OCI-LY7 (cell line): ENCODE measurements around the gene SLC17A1. TPM values are rescaled to one million over a fixed set of nuclear protein-coding genes. Genes with fewer than 3 reads are reported as not detected.

Source experiments
- Bru-seq: library from RNA; stranded (reverse); fragments of 400-500 nt; gene quantifications from one replicate; lab custom pipeline; 2021; lab: Mats Ljungman, UMichigan
- BruChase-seq, 2 experiments: library from RNA; stranded (reverse); fragments of 400-500 nt; gene quantifications; one replicate each; lab custom pipeline; 2021; lab: Mats Ljungman, UMichigan
- BruUV-seq: library from RNA; stranded (reverse); fragments of 400-500 nt; replicated peaks from 2 replicates; lab custom pipeline; 2021; lab: Mats Ljungman, UMichigan
- CTCF ChIA-PET: fragments of 300-600 bp; sonication (Branson Sonifier 250); formaldehyde crosslinking; loops from one replicate; lab custom pipeline; 2022; ENCODE audit warnings: antibody characterized with exemption; ENCODE audit not compliant: unreplicated experiment; lab: Charles Lee
- POLR2A ChIA-PET: fragments of 300-600 bp; sonication (Branson Sonifier 250); formaldehyde crosslinking; loops from one replicate; lab custom pipeline; 2022; ENCODE audit warnings: antibody characterized with exemption; lab: Charles Lee
- DNase-seq: peaks from one replicate; pipeline ENCODE4 v3.0.0-alpha.2; 2015; ENCODE audit warnings: low spot score
- H2AFZ ChIP-seq: fragments of 200-600 bp; sonication (generic), shearing (Covaris generic); 2 replicates; pipeline ENCODE4 v1.6.1; 2014; ENCODE audit warnings: mild to moderate bottlenecking, antibody characterized with exemption, low read length, moderate library complexity
- H3K27ac ChIP-seq: fragments of 200-600 bp; sonication (generic); 2 replicates; pipeline ENCODE4 v1.5.1; 2014; ENCODE audit warnings: mixed run types, low read depth, mild to moderate bottlenecking, moderate library complexity, low read length, inconsistent platforms; ENCODE audit not compliant: poor library complexity, severe bottlenecking
- H3K36me3 ChIP-seq: fragments of 200-600 bp; sonication (generic); 2 replicates; pipeline ENCODE4 v1.6.1; 2014; ENCODE audit warnings: mild to moderate bottlenecking, antibody characterized with exemption, low read length, moderate library complexity, mixed read lengths; ENCODE audit not compliant: insufficient read depth
- H3K4me1 ChIP-seq: fragments of 200-600 bp; sonication (generic); 2 replicates; pipeline ENCODE4 v1.5.1; 2014; ENCODE audit warnings: mild to moderate bottlenecking, low read length; ENCODE audit not compliant: insufficient read depth, poor library complexity, severe bottlenecking
- H3K4me2 ChIP-seq: fragments of 200-600 bp; sonication (generic); 2 replicates; pipeline ENCODE4 v1.6.1; 2014; ENCODE audit warnings: mild to moderate bottlenecking, low read length
- H3K4me3 ChIP-seq: fragments of 200-600 bp; sonication (generic); 2 replicates; pipeline ENCODE4 v1.5.1; 2014; ENCODE audit warnings: mild to moderate bottlenecking, low read depth, low read length; ENCODE audit not compliant: poor library complexity, severe bottlenecking
- H3K79me2 ChIP-seq: fragments of 200-600 bp; sonication (generic); 2 replicates; pipeline ENCODE4 v1.6.1; 2016; ENCODE audit warnings: low read depth, mild to moderate bottlenecking, low read length, moderate library complexity, mixed read lengths; ENCODE audit not compliant: insufficient read depth
- H3K9me2 ChIP-seq: fragments of 200-600 bp; sonication (generic); 2 replicates; pipeline ENCODE4 v1.6.1; 2016; ENCODE audit warnings: mild to moderate bottlenecking, low read length, mixed read lengths; ENCODE audit not compliant: insufficient read depth
- H3K9me3 ChIP-seq: fragments of 200-600 bp; sonication (generic); 2 replicates; pipeline ENCODE4 v1.6.1; 2014; ENCODE audit warnings: mild to moderate bottlenecking, mixed run types, low read length, mixed read lengths
- H4K20me1 ChIP-seq: fragments of 200-600 bp; sonication (generic); 2 replicates; pipeline ENCODE4 v1.6.1; 2014; ENCODE audit warnings: mild to moderate bottlenecking, antibody characterized with exemption, low read length, moderate library complexity, mixed read lengths; ENCODE audit not compliant: insufficient read depth
- CTCF ChIP-seq: fragments of 200-600 bp; sonication (generic); conservative IDR thresholded peaks from 2 replicates; pipeline ENCODE4 v1.5.1; 2014; ENCODE audit warnings: mild to moderate bottlenecking, antibody characterized with exemption, low read length, moderate library complexity, mixed read lengths
- EZH2phosphoT487 ChIP-seq: fragments of 200-600 bp; sonication (generic); IDR thresholded peaks from 2 replicates; pipeline ENCODE4 v1.6.1; 2018; ENCODE audit warnings: low read depth, borderline replicate concordance, mild to moderate bottlenecking, mixed run types, antibody characterized with exemption, low read length, moderate library complexity, mixed read lengths
- intact Hi-C: fragments of 100-400 bp; cut with micrococcal nuclease; formaldehyde crosslinking; loops from one replicate; pipeline ENCODE4 v1.10.0; 2022; ENCODE audit not compliant: unreplicated experiment
- long read RNA-seq: library from polyadenylated mRNA; stranded (forward); transcript quantifications from one replicate; pipeline ENCODE4 v2.0.0, GENCODE V29; 2022
- total RNA-seq, 2 experiments: library from RNA; depleted of rRNA in 1 of 2; stranded (reverse); fragments of >200 nt in 1 of 2; shearing (Covaris generic) in 1 of 2; gene quantifications; 2 replicates each; pipeline ENCODE4 v1.2.3, GENCODE V29; 2014 to 2022

The SLC17A1 gene
- total RNA-seq (2014; rRNA removed; shearing (Covaris generic)) (not detected in 2 replicates), total RNA-seq (2022) (not detected in 2 replicates), Bru-seq, nascent RNA (not detected), BruChase-seq, experiment 1, labeled RNA remaining after a 6-hour chase (not detected), BruChase-seq, experiment 2, labeled RNA remaining after a 2-hour chase (not detected)
- long read RNA-seq = 0 reads

- POLR2A ChIA-PET = no interaction called here
- Histone ChIP-seq H3K4me2 (no peak within 1 kb of the TSS), H3K36me3 (no peaks in the 10 kb centered on the region), H3K9me2 (no peaks in the 10 kb centered on the region), H3K9me3 (no peaks in the 10 kb centered on the region), H3K27ac (no peak within 1 kb of the TSS), H4K20me1 (no peaks in the 10 kb centered on the region), H2AFZ (no peak within 1 kb of the TSS), H3K79me2 (no peaks in the 10 kb centered on the region), H3K4me1 (no peaks in the 10 kb centered on the region), H3K4me3 (no peak within 1 kb of the TSS)
- intact Hi-C loops = no loop called here
- no TSS peak for BruUV-seq
- DNase-seq = no peak
- CTCF ChIA-PET = interaction anchor here (0.6 kb wide), 1 partner anchor 251 kb away, joined by 3 read pairs; no protein-coding TSS in a partner anchor
- TF ChIP-seq CTCF = no peak
- no peak for TF ChIP-seq EZH2phosphoT487
Measured at GRCh38 chr6:25831532-25832306, at the start of gene SLC17A1. Gene SLC17A1 (minus strand): TSS chr6:25832052. CDS start chr6:25830557, 1,495 bp downstream.

- H3K4me3 ChIP-seq = no peak overlapping the region
- TF ChIP-seq CTCF (no peak), EZH2phosphoT487 (no peak)
- ChIA-PET POLR2A (no interaction called here), CTCF (no interaction called here)
- H3K36me3 ChIP-seq = no peaks in the 10 kb centered on the region
- no peaks in the 10 kb centered on the region for H3K79me2 ChIP-seq
- no peak overlapping the region for H2AFZ ChIP-seq
- DNase-seq = no peak
- intact Hi-C loops = no loop called here
- no peaks in the 10 kb centered on the region for H3K9me2 ChIP-seq
- no peak overlapping the region for H3K4me2 ChIP-seq
- H3K27ac ChIP-seq = no peak overlapping the region
- no peaks in the 10 kb centered on the region for H3K4me1 ChIP-seq
- H3K9me3 ChIP-seq = no peaks in the 10 kb centered on the region
- BruUV-seq = no TSS peak
- H4K20me1 ChIP-seq = no peaks in the 10 kb centered on the region
Measured at GRCh38 chr6:25880601-25881000, 48.7 kb upstream of the SLC17A1 start.
